Activated T-helper 1 cell treated with Interleukin-2 at 50 U/mL for 16 hours (primary cell): ENCODE data around the gene EPB41L2.

Experiments used
- DNase-seq: peaks from one replicate; pipeline ENCODE4 v3.0.0-alpha.2; 2020; ENCODE audit warnings: low read depth

The EPB41L2 gene

DNA sequence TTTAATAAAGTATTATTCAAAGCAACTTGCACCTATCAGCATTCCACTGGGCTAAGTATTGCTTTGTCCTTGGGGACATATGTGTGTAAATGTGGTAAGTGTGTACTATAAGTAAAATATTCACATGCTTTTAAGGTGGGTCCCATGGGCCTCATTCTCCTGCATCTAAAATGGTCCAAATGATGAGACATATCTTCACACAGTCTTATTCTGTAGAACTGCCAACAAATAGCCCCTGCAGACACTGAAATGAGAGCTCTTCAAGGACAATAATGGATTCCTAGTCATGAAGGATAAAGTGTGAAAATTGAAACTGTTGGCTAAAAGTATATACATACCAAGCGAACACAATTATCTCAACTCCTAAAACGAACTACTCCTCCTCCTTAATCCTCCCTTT lies 154.1 kb downstream of the EPB41L2 start:
- DNase-seq, result no peak

DNA sequence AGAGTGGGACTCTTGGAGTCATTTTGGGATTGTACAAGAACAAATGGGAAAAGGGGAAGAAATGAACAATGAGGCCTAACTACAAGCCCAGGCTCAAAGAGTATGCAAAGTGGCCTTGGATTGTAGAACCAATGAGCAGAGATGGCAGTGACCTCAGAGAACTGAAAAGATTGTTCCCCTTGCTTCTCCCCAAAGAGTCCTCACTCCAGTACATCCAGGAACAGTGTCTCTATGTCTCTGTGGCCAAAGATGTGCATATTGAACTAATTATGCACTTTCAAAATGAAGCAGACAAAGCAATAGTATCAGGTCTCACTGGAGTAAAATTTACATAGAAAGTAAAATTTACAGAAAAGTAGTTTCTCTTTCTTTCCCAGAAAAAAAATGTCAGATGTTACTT lies 154.9 kb downstream of the EPB41L2 start:
- DNase-seq, result no peak

DNA sequence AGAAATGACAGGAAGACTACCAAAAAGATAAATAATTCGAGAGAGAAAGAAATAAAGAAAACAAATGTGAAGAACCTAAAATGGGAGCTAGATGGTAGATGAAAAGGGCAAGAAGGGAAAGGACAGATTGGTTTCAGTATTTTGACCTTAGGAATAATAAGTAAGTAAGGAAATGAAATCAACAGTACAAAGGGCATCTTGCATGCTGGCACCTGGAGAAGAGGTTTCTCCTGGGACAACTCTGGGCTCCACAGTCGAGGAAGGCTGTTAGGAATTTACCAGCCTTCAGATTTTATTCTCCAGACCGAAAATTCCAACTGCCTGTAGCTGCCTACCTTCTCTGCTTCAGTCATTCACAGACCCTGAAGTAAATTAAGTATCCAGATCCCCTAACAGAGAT lies 155.4 kb downstream of the EPB41L2 start:
- DNase-seq, result no peak

- DNase-seq, result no peak
These were observed 156.2 kb downstream of the EPB41L2 start for GRCh38 chr6:130906736-130907381.

DNA sequence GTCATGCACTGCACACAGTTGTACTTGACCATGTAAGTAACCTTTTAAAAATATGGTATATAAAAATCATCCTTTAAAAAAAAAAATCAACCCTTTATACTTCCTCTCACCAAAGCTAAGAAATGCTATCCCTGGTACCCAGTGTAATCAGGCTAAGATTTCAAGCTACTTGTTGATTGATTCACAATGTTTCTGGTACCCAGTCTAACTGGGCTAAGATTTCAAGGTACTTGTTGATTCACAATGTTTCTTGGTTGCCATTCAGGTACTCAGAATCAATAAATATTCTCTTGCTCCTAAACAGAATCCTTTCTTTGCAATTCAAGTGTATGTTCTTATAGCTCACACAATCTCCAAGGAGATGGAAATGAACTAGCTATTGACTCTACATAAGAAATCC lies 159.4 kb downstream of the EPB41L2 start:
- no peak for DNase-seq

- no peak for DNase-seq
These were observed 160.0 kb downstream of the EPB41L2 start for GRCh38 chr6:130903007-130903406.

- no peak for DNase-seq
These were observed 162.1 kb downstream of the EPB41L2 start for GRCh38 chr6:130900913-130901312.

DNA sequence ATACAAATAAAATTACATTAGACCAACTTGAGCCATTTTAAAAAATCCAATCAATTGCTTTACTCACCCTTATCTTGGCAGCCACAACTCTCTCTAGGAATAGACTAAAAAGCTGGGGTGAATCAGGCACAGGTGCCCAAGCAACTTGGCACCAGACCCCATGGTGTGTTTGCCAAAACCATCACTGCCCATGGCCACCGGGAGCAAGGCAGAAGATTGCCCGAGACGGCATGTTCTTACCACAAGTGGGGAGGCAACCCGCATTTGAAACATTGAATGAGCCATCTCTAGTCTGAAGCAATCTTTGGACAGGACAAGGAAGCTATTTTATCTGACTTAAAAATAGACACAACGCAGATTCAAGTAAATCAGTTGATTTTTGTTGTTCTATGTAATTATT lies 166.8 kb downstream of the EPB41L2 start:
- DNase-seq, result no peak

DNA sequence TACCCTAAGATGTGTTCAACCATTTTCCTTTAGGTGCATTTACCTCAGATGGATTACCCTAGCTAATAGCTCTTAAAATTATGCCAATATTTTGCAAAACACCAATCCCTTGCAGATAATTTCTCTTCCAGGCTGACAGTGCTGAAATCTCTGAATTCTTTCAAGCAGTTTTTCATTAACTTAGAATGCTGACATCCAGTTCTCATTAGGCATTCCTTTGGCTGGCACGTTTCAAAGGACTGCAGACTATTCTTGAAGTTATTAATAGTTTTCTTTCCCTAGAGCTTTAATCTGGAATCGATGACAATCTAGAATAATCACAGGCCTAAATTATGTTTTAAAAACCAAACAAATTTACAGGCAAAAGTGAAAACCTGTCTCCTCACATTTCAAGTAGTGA lies 167.5 kb downstream of the EPB41L2 start:
- no peak for DNase-seq

- DNase-seq, result no peak
These were observed 169.3 kb downstream of the EPB41L2 start for GRCh38 chr6:130893766-130894165.

DNA sequence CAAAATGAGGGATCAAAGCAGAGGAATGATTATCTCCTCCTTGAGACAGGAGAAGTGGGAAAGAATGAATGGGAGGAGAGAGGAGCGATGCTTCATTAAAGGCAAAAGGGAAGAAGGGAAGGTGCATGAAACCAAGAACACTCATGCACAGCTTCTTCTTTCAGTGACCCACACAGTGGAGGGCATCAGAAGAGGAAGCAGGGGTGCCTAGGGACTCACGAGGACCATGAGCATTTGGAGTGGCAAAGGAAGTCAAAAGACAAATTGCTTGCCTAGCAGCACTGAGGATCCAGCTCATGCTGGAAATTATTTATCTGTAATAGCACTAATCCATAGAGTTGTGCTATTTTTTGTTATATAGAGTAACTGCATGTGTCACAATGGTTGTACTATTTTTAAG lies 169.8 kb downstream of the EPB41L2 start:
- no peak for DNase-seq

- no peak for DNase-seq
These were observed 172.5 kb downstream of the EPB41L2 start for GRCh38 chr6:130890521-130890971.

DNA sequence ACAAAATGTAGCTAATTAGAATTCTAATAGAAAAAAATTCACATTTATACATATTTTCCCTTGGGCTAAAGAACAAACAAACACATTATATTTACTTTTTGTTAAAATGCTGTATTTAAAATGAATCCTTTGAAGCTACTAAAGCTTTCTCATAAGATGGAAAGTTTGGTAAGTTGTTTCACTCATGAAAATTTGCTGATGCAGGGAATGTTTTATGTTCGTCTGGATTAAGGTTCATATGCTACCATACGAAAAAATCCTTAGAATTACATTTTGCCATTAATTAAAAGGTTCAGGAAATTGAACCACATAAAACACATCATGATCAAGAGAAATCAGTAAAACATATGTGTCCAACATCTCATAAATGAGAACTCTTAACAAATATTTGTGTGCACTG lies 173.6 kb downstream of the EPB41L2 start:
- no peak for DNase-seq

GRCh38 chr6:130888246-130888645 lies 174.8 kb downstream of the EPB41L2 start:
- DNase-seq, result no peak

DNA sequence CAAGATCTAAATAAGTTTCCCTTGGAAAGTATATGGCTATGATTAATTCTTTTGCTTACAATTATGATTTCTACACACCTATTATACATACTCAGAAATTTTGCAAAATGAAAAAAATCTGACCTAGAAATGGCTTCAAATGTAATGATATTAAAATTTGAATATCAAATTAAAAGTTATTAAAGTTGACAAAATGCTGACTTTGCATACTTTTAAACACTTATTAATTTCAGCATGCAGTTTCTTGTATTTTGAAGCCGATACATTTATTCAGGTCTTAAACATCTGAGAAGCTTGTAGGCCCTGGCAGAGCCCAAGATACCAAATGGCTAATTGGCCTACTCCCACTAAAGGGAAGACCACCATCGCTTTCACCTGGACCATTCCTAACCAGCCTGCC lies 176.1 kb downstream of the EPB41L2 start:
- DNase-seq, result no peak

DNA sequence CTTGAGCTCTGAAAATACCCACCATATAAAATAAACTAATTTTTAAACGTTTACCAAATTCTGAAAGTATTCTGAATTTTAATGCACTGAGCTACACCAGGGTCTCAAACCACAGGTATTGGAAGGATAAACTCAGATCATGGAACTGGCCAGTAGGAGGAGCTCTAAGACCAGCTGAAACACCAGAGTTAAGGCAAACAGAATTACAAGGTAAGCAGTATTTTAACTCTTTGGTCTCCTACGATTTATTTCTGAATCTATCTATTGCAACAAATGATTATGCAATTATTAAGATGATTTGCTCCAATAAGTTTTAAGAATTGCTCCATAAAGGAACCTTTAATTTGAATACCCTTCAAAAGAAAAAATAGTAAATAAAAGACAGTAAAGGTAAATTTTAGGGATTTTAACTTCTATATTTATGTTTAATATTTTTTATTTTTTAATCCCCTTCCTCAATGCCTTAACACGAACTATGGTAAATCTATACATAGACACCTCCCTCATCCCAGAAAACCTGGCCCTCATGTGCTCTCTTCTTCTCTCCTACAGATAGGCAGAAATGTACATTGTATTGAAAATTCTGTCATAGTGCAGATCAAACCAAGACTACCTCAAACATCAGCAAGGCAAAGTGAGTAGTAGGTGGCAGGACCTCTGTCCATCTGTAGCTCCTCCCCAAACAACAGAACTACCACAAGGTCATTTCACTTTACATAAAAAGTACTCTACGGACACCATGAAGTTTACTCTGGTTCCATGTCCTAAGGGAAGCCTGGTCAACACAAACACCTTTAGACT lies 177.5 kb downstream of the EPB41L2 start:
- peak; percentile 36 for DNase-seq

DNA sequence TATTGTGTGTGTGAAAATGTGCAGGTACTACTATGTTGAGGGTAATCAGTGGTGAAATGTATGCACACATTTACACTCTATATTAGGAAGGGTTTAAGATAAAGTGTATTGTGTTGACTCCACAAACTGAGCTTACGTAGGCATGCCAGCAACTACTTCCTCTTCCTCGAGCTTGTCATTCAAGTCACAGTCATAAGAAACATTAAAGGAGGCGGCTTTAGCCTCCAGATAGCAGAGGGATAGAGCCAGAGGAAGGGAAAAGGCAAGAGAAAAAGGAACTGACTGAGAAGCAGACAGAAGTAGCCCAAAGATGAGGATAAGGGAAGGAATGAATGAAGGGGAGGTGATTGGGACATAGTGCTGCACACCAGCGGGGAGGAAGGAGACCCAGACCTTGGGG lies 180.7 kb downstream of the EPB41L2 start:
- no peak for DNase-seq

DNA sequence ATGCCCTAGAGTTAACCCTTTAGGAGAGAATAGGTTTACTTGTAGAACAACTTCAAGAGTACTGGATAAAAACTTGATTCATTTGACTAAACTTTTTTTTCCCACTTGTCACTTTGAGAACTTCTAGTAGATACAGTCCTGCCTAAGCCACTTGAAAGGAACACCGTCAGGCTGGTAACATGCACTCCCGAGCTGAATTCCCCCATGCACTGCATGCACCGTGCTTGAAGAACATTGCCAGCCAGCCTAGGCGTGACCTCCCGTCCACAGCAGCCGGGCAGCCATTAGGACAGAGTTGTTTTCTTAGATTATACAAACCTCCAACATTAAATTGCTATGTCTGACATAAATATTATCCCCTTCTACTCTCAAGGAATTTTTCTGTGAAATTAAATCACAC lies 183.2 kb downstream of the EPB41L2 start:
- DNase-seq, result no peak

DNA sequence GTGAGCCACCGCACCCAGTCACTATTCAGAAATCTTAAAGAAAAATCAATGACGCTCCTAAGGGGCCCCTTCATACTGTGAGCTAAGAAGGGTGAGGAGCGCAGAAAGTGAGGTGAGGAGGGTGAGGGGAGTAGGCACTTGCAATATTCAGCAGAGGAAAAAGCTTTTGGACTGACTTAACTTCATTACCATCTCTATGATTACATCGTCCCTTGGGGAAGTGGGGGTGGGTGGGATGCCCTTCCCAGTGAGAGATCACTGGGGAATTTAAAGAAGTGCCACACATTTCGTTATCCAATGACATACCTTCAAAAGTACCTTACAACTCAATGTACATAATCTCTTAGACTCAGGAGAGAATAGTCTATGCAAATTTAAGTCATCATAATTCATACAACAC lies 189.3 kb downstream of the EPB41L2 start:
- no peak for DNase-seq

DNA sequence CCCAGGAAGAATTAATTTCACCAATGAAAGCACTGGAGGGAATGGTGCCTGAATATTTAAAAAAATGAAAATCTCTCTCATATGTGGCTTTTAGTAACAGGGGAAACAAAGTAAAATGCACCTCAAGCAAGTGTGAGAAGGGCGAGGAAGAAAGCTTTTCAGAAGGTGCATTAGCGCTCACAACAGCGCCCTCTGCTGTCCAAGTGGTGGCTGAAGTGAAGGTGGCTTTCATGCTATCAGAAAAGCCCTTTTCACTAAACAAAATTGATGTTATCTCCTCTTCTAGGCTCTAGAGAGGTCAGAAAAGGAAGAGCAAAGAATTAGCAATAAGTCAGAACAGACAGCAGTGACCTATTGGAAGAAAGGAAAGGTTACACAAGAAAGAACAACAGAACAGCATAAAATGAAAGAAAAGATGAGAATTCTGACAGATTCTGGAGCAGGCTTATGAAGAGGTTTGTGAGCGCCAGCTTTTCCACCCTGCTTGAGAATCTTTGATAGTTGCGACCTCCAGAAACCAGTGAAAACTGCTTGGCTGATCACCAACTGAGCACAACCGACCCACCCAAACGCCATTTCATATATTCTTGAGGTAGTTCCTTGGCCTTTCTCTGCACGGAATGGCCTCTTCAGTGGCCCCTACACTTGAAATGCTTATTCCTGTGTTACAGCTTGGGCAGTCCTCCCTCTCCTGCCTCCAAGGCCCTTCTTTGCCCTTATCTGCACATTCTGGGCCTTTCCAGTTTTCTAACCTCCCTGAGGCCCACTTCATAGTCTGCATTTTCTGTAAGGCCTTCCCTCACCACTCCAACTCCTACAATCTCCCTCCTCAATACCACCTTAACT lies 190.6 kb downstream of the EPB41L2 start:
- peak; percentile 45 for DNase-seq

- DNase-seq, result no peak
These were observed 192.7 kb downstream of the EPB41L2 start for GRCh38 chr6:130870179-130870880.

DNA sequence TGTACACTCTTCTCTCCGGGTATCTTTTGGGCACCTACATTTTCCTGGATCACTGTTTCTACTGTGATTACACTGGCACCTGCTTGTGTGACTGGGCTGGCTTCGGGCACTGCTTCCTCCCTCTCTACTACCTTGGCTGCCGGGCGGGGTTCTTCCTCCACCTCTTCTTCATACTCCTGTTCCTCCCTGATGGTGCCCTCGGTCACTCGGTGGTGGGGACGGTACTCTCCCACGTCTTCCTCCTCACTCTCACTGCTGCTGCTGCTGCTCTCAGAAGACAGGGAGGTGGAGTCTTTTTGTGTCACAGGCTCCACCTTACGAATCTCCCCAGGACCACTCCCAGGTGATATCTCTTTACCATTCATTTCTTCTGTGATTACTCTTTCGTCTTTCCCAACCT lies 193.4 kb downstream of the EPB41L2 start:
- DNase-seq, result no peak
